Esophagus squamous epithelium (tissue), 4 donors: ENCODE data around the gene C4orf51.

Experiments used
- POLR2A ChIP-seq, 4 donors: fragments of 450-650 bp; IDR thresholded peaks; one replicate each; pipeline ENCODE4 v1.6.1; 2017; ENCODE audit warnings: antibody characterized with exemption in 4 of 4, mild to moderate bottlenecking in 4 of 4, moderate library complexity in 3 of 4
- TF ChIP-seq, protein P1 (sequence below), 6 experiments: fragments of 450-650 bp in 4 of 6; fragments of 200-600 bp in 2 of 6; sonication (generic) in 2 of 6; IDR thresholded peaks; one replicate each; pipeline ENCODE4 v1.5.1; 2016 to 2019; ENCODE audit warnings: antibody characterized with exemption in 6 of 6, mild to moderate bottlenecking in 4 of 6, moderate library complexity in 4 of 6

DNA sequence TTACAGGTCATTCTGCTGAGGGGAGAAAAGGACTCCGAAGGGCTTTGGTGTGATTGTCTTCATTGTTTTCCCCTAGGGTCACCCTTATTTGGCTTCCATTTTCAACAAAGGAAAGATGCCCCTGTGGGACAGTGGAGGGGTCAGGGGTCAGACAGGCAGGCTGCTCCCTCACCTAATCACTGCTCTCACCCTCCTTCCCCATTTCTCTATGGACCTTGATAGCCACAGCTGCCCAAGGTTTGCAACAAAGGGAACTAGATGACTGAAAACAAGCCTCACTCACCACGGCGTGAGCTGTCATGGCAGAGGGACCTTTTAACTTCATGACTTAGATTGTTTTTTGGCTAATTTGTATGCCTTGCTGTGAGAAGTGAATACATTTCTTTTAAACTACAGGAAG is 40.7 kb downstream of the C4orf51 start:
- TF ChIP-seq, protein P1, sequence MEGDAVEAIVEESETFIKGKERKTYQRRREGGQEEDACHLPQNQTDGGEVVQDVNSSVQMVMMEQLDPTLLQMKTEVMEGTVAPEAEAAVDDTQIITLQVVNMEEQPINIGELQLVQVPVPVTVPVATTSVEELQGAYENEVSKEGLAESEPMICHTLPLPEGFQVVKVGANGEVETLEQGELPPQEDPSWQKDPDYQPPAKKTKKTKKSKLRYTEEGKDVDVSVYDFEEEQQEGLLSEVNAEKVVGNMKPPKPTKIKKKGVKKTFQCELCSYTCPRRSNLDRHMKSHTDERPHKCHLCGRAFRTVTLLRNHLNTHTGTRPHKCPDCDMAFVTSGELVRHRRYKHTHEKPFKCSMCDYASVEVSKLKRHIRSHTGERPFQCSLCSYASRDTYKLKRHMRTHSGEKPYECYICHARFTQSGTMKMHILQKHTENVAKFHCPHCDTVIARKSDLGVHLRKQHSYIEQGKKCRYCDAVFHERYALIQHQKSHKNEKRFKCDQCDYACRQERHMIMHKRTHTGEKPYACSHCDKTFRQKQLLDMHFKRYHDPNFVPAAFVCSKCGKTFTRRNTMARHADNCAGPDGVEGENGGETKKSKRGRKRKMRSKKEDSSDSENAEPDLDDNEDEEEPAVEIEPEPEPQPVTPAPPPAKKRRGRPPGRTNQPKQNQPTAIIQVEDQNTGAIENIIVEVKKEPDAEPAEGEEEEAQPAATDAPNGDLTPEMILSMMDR (IDR thresholded peaks at IDR 0.05) = no peak
- no peak for TF ChIP-seq POLR2A (IDR thresholded peaks at IDR 0.05)
